ENCODE results near the gene CAMK1D.

- no peak for TF ChIP-seq EP300 (IDR thresholded peaks at IDR 0.05; ENCODE audit: low read depth)
- TF ChIP-seq POLR2A (IDR thresholded peaks at IDR 0.05): no peak
- TF ChIP-seq CTCF (IDR thresholded peaks at IDR 0.05): no peak
- no peak for TF ChIP-seq POLR2AphosphoS5 (IDR thresholded peaks at IDR 0.05)
These were observed 8.3 kb downstream of the CAMK1D start for GRCh38 chr10:12357525-12358151.
